ENCODE data around the gene KIAA2012. TPM values are rescaled to one million over a fixed set of nuclear protein-coding genes. Genes with fewer than 3 reads are reported as not detected.

Gene KIAA2012
- polyA plus RNA-seq, 3 donors = not detected

- H3K4me1 ChIP-seq (ENCODE audit: control insufficient read depth in 1 of 2, insufficient read depth in 2 of 2, low read length in 2 of 2) = no peaks in the 10 kb centered on the region
- intact Hi-C loops (cut with micrococcal nuclease) = no loop called here
- no peaks in the 10 kb centered on the region for H4K20me1 ChIP-seq (ENCODE audit: insufficient read depth, low read length)
- TF ChIP-seq, protein P1, sequence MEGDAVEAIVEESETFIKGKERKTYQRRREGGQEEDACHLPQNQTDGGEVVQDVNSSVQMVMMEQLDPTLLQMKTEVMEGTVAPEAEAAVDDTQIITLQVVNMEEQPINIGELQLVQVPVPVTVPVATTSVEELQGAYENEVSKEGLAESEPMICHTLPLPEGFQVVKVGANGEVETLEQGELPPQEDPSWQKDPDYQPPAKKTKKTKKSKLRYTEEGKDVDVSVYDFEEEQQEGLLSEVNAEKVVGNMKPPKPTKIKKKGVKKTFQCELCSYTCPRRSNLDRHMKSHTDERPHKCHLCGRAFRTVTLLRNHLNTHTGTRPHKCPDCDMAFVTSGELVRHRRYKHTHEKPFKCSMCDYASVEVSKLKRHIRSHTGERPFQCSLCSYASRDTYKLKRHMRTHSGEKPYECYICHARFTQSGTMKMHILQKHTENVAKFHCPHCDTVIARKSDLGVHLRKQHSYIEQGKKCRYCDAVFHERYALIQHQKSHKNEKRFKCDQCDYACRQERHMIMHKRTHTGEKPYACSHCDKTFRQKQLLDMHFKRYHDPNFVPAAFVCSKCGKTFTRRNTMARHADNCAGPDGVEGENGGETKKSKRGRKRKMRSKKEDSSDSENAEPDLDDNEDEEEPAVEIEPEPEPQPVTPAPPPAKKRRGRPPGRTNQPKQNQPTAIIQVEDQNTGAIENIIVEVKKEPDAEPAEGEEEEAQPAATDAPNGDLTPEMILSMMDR (IDR thresholded peaks at IDR 0.05) = no peak
- no peaks in the 10 kb centered on the region for H3K36me3 ChIP-seq (replicated peaks in 1 of 2; ENCODE audit: control insufficient read depth in 1 of 2, insufficient read depth in 2 of 2, low read length in 2 of 2)
- no peaks in the 10 kb centered on the region for H3K79me2 ChIP-seq (ENCODE audit: insufficient read depth, low read length)
- no peaks in the 10 kb centered on the region for H3K36me3 Mint-ChIP-seq
- no peak overlapping the region for H3K4me2 ChIP-seq (replicated peaks; ENCODE audit: extremely low read depth, low read length, poor library complexity, severe bottlenecking)
- no peaks in the 10 kb centered on the region for H3K9me3 ChIP-seq (replicated peaks in 1 of 2; ENCODE audit: control insufficient read depth in 1 of 2, insufficient read depth in 1 of 2, low read length in 2 of 2)
- no peaks in the 10 kb centered on the region for H3K27me3 ChIP-seq (ENCODE audit: control insufficient read depth in 2 of 2, insufficient read depth in 2 of 2, low read length in 2 of 2)
- no peak overlapping the region for H3K4me3 Mint-ChIP-seq
- H2AFZ ChIP-seq (ENCODE audit: insufficient read depth, low read depth, low read length, poor library complexity, severe bottlenecking) = no peak overlapping the region
- peaks cover 0 to 4% (median 0%) of the 10 kb centered on the region in 3 donors for H3K27me3 Mint-ChIP-seq (ENCODE audit: low read depth in 3 of 3)
- H3K9ac ChIP-seq (ENCODE audit: insufficient read depth, low read length, poor library complexity, severe bottlenecking) = no peak overlapping the region
- H3K27ac Mint-ChIP-seq = no peak overlapping the region
- WGBS (ENCODE audit: insufficient coverage) = no CpG with 5 or more reads among the region's 5 CpGs
- no peaks in the 10 kb centered on the region for H3K9me3 Mint-ChIP-seq
- H3K4me3 ChIP-seq (replicated peaks in 1 of 3; ENCODE audit: low read depth in 2 of 3, low read length in 3 of 3) = no peak overlapping the region
- no peaks in the 10 kb centered on the region for H3K4me1 Mint-ChIP-seq
- no peak overlapping the region for H3K27ac ChIP-seq (ENCODE audit: low read depth in 1 of 2, low read length in 2 of 2)
- DNase-seq = no peak
These were observed 60.3 kb downstream of the KIAA2012 start for GRCh38 chr2:202133200-202133908.

- H3K4me3 ChIP-seq (replicated peaks in 1 of 3; ENCODE audit: low read depth in 2 of 3, low read length in 3 of 3) = no peak overlapping the region
- no peaks in the 10 kb centered on the region for H3K9me3 ChIP-seq (replicated peaks in 1 of 2; ENCODE audit: control insufficient read depth in 1 of 2, insufficient read depth in 1 of 2, low read length in 2 of 2)
- TF ChIP-seq, protein P1 (IDR thresholded peaks at IDR 0.05) = no peak
- Mint-ChIP-seq H3K27me3 (ENCODE audit: low read depth in 3 of 3) (peaks cover 0 to 4% (median 0%) of the 10 kb centered on the region in 3 donors), H3K4me1 (no peaks in the 10 kb centered on the region), H3K4me3 (no peak overlapping the region), H3K9me3 (no peaks in the 10 kb centered on the region), H3K36me3 (no peaks in the 10 kb centered on the region), H3K27ac (no peak overlapping the region)
- H3K4me1 ChIP-seq (ENCODE audit: control insufficient read depth in 1 of 2, insufficient read depth in 2 of 2, low read length in 2 of 2) = no peaks in the 10 kb centered on the region
- no peak overlapping the region for H3K27ac ChIP-seq (ENCODE audit: low read depth in 1 of 2, low read length in 2 of 2)
- H2AFZ ChIP-seq (ENCODE audit: insufficient read depth, low read depth, low read length, poor library complexity, severe bottlenecking) = no peak overlapping the region
- H3K27me3 ChIP-seq (ENCODE audit: control insufficient read depth in 2 of 2, insufficient read depth in 2 of 2, low read length in 2 of 2) = no peaks in the 10 kb centered on the region
- H3K36me3 ChIP-seq (replicated peaks in 1 of 2; ENCODE audit: control insufficient read depth in 1 of 2, insufficient read depth in 2 of 2, low read length in 2 of 2) = no peaks in the 10 kb centered on the region
- no peak overlapping the region for H3K9ac ChIP-seq (ENCODE audit: insufficient read depth, low read length, poor library complexity, severe bottlenecking)
- H4K20me1 ChIP-seq (ENCODE audit: insufficient read depth, low read length) = no peaks in the 10 kb centered on the region
- no peaks in the 10 kb centered on the region for H3K79me2 ChIP-seq (ENCODE audit: insufficient read depth, low read length)
- no peak for DNase-seq
- H3K4me2 ChIP-seq (replicated peaks; ENCODE audit: extremely low read depth, low read length, poor library complexity, severe bottlenecking) = no peak overlapping the region
- intact Hi-C loops (cut with micrococcal nuclease) = no loop called here
These were observed 60.8 kb downstream of the KIAA2012 start for GRCh38 chr2:202133909-202134265.

All from CD14-positive monocyte (primary cell).